B cell (primary cell): ENCODE data around the gene ZFP36L1. TPM values are rescaled to one million over a fixed set of nuclear protein-coding genes. Genes with fewer than 3 reads are reported as not detected.
A peak's percentile ranks its signal among the peaks of the same experiment; 100 is the strongest.

Experiments used
- ATAC-seq: fragments of 200-7000 bp; cut with Tn5 transposase; one replicate; pipeline ENCODE4 v1.10.0; 2021; ENCODE audit warnings: low read depth, mild to moderate bottlenecking, moderate number of reproducible peaks, moderate library complexity
- CTCF ChIA-PET: fragments of 350-600 bp; sonication (Branson Sonifier 250); formaldehyde crosslinking; loops from one replicate; lab custom pipeline; 2021; ENCODE audit warnings: antibody characterized with exemption, inconsistent platforms; lab: Charles Lee
- POLR2A ChIA-PET: fragments of 350-600 bp; sonication (Branson Sonifier 250); formaldehyde crosslinking; loops from one replicate; lab custom pipeline; 2021; ENCODE audit warnings: antibody characterized with exemption; lab: Charles Lee
- DNase-seq: peaks from one replicate; pipeline ENCODE4 v3.0.0; 2013
- H2AFZ ChIP-seq: 2 replicates; pipeline ENCODE4 v1.6.1; 2012; ENCODE audit warnings: mild to moderate bottlenecking, low read depth, low read length; ENCODE audit not compliant: insufficient read depth, poor library complexity, severe bottlenecking
- H3K27ac ChIP-seq, 2 donors: 1 replicate in 1 of 2; 2 replicates in 1 of 2; pipeline ENCODE4 v1.5.1; 2012 to 2013; ENCODE audit warnings: low read length in 2 of 2, mild to moderate bottlenecking in 2 of 2, moderate library complexity in 1 of 2
- H3K27me3 ChIP-seq, 4 experiments: fragments of 200-600 bp in 1 of 4; sonication (generic) in 1 of 4; replicated peaks in 1 of 4; 1 replicate in 2 of 4; 2 replicates in 2 of 4; pipeline versions ENCODE4 v1.6.1 to v1.7.0; 2013 to 2016; ENCODE audit warnings: low read length in 3 of 4, mild to moderate bottlenecking in 2 of 4, mixed read lengths in 1 of 4, moderate library complexity in 1 of 4; ENCODE audit not compliant: insufficient read depth in 4 of 4, control insufficient read depth in 3 of 4; ENCODE audit errors: control extremely low read depth in 1 of 4
- H3K36me3 ChIP-seq, 2 experiments: replicated peaks in 1 of 2; 1 replicate in 1 of 2; 2 replicates in 1 of 2; pipeline versions ENCODE4 v1.6.1 to v1.7.1; 2013; ENCODE audit warnings: low read length in 1 of 2; ENCODE audit not compliant: insufficient read depth in 2 of 2, control insufficient read depth in 1 of 2; ENCODE audit errors: control extremely low read depth in 1 of 2, extremely low read depth in 1 of 2
- H3K4me1 ChIP-seq, 2 donors: fragments of 200-600 bp in 1 of 2; sonication (generic) in 1 of 2; 1 replicate in 1 of 2; 2 replicates in 1 of 2; pipeline versions ENCODE4 v1.5.1 to v1.6.1; 2013 to 2017; ENCODE audit warnings: low read length in 2 of 2; ENCODE audit not compliant: control insufficient read depth in 2 of 2, insufficient read depth in 2 of 2
- H3K4me2 ChIP-seq: replicated peaks from 2 replicates; pipeline ENCODE3; 2012; ENCODE audit warnings: mild to moderate bottlenecking, low read depth, low read length; ENCODE audit not compliant: poor library complexity, severe bottlenecking
- H3K4me3 ChIP-seq, 5 experiments: fragments of 200-600 bp in 1 of 5; sonication (generic) in 1 of 5; 1 replicate in 3 of 5; 2 replicates in 2 of 5; pipeline versions ENCODE4 v1.5.1 to v1.7.0; 2011 to 2016; ENCODE audit warnings: low read length in 4 of 5, mild to moderate bottlenecking in 4 of 5, low read depth in 2 of 5, control low read depth in 1 of 5, moderate library complexity in 1 of 5; ENCODE audit not compliant: insufficient read depth in 1 of 5; ENCODE audit errors: control extremely low read depth in 1 of 5, extremely low read depth in 1 of 5
- H3K79me2 ChIP-seq: fragments of 200-600 bp; sonication (generic); one replicate; pipeline ENCODE4 v1.6.0; 2016; ENCODE audit warnings: low read length; ENCODE audit not compliant: control insufficient read depth, insufficient read depth
- H3K9ac ChIP-seq: fragments of 200-600 bp; sonication (generic); 2 replicates; pipeline ENCODE4 v1.6.1; 2017; ENCODE audit warnings: mild to moderate bottlenecking, low read length, moderate library complexity
- H3K9me3 ChIP-seq, 3 donors: one replicate each; pipeline versions ENCODE4 v1.6.1 to v1.7.1; 2013; ENCODE audit warnings: low read length in 2 of 3; ENCODE audit not compliant: control insufficient read depth in 2 of 3, insufficient read depth in 1 of 3; ENCODE audit errors: control extremely low read depth in 1 of 3
- H4K20me1 ChIP-seq: 2 replicates; pipeline ENCODE4 v1.6.0; 2012; ENCODE audit warnings: mild to moderate bottlenecking, low read length; ENCODE audit not compliant: insufficient read depth, control insufficient read depth, poor library complexity, severe bottlenecking
- H3K27ac Mint-ChIP-seq: one replicate; pipeline ENCODE4 v1.8.0; 2021; ENCODE audit warnings: mixed read lengths
- H3K27me3 Mint-ChIP-seq: one replicate; pipeline ENCODE4 v1.8.0; 2021; ENCODE audit warnings: mixed read lengths
- H3K4me1 Mint-ChIP-seq: one replicate; pipeline ENCODE4 v1.8.0; 2021; ENCODE audit warnings: mixed read lengths
- H3K4me3 Mint-ChIP-seq: one replicate; pipeline ENCODE4 v1.8.0; 2021; ENCODE audit warnings: mixed read lengths
- H3K9me3 Mint-ChIP-seq: one replicate; pipeline ENCODE4 v1.8.0; 2022; ENCODE audit warnings: mixed read lengths; ENCODE audit not compliant: insufficient read depth
- CTCF ChIP-seq: fragments of 200-600 bp; IDR thresholded peaks from one replicate; pipeline ENCODE4 v1.8.0; 2022; ENCODE audit warnings: antibody characterized with exemption, mild to moderate bottlenecking
- EZH2 ChIP-seq: IDR thresholded peaks from 2 replicates; pipeline ENCODE4 v1.6.1; 2012; ENCODE audit warnings: borderline replicate concordance, low read depth, mild to moderate bottlenecking, moderate library complexity, low read length; ENCODE audit not compliant: insufficient read depth, poor library complexity, severe bottlenecking
- WGBS: methylation state at CpG from one replicate; pipeline ENCODE4 v1.1.5; 2013; ENCODE audit warnings: missing lambda C conversion rate; ENCODE audit not compliant: insufficient coverage; 5-methylcytosine and 5-hydroxymethylcytosine counted together
- intact Hi-C: fragments of 100-400 bp; cut with micrococcal nuclease; formaldehyde crosslinking; loops from one replicate; pipeline ENCODE4 v1.10.0; 2022
- polyA plus RNA-seq: library from polyadenylated mRNA; depleted of rRNA; stranded (reverse); fragments of >200 nt; gene quantifications from 2 replicates; pipeline ENCODE4 v1.2.3, GENCODE V29; 2012
- total RNA-seq, 2 donors: library from RNA; stranded (reverse); fragments of 120-200 nt in 1 of 2; gene quantifications; 1 replicate in 1 of 2; 2 replicates in 1 of 2; pipeline versions ENCODE4 v1.2.3 to v1.2.4, GENCODE V29; 2013 to 2022

ZFP36L1 gene
- total and polyA plus RNA-seq, 2 donors (not counting 1 experiment from before 2014, with no cell fraction given) = 572 to 983 TPM

GRCh38 chr14:68744613-68745012 lies 48.3 kb downstream of the ZFP36L1 start:
- TF ChIP-seq CTCF (no peak), EZH2 (no peak)
- Mint-ChIP-seq H3K27ac (no peak overlapping the region), H3K9me3 (no peaks in the 10 kb centered on the region), H3K4me1 (peaks cover 38% of the 10 kb centered on the region), H3K4me3 (no peak overlapping the region), H3K27me3 (no peaks in the 10 kb centered on the region)
- DNase-seq (no peak), ATAC-seq (no peak)
- no peaks in the 10 kb centered on the region for H4K20me1 ChIP-seq
- no peak overlapping the region for H3K27ac ChIP-seq
- ChIA-PET POLR2A (no interaction called here), CTCF (interaction anchor here (0.6 kb wide), 1 partner anchor 45 kb away, joined by 4 read pairs; no protein-coding TSS in a partner anchor)
- peaks cover 0 to 5% (median 3%) of the 10 kb centered on the region in 3 donors for H3K9me3 ChIP-seq
- H3K4me2 ChIP-seq = no peak overlapping the region
- peaks cover 34 to 39% of the 10 kb centered on the region in 2 donors for H3K4me1 ChIP-seq
- H3K36me3 ChIP-seq = no peaks in the 10 kb centered on the region
- H3K79me2 ChIP-seq = no peaks in the 10 kb centered on the region
- intact Hi-C loops = loop anchor here (5.0 kb wide), 1 partner anchor 337 kb away; no protein-coding TSS in a partner anchor
- no peaks in the 10 kb centered on the region for H3K27me3 ChIP-seq
- 87% methylated on average over 12 of the region's 12 CpGs for WGBS
- H3K4me3 ChIP-seq = no peak overlapping the region
- no peak overlapping the region for H2AFZ ChIP-seq
- H3K9ac ChIP-seq = no peak overlapping the region

- intact Hi-C loops = loop anchor here (1.0 to 5.0 kb wide), 5 partner anchors 8 to 335 kb away; no protein-coding TSS in a partner anchor
- CTCF ChIA-PET = interaction anchor here (0.6 to 0.7 kb wide), 2 partner anchors 9 to 308 kb away, joined by 3 read pairs; no protein-coding TSS in a partner anchor
- ATAC-seq = peak; percentile 92
Observed at GRCh38 chr14:68741839-68742470, 50.9 kb downstream of the ZFP36L1 start.

More at GRCh38 chr14:68741839-68742470, 50.9 kb downstream of the ZFP36L1 start:
- H3K4me3 ChIP-seq = no peak overlapping the region
- peaks cover 0 to 3% (median 0%) of the 10 kb centered on the region in 3 donors for H3K9me3 ChIP-seq
- H4K20me1 ChIP-seq = no peaks in the 10 kb centered on the region
- H2AFZ ChIP-seq = no peak overlapping the region
- TF ChIP-seq CTCF (no peak), EZH2 (no peak)
- H3K4me2 ChIP-seq = peak overlapping the region; percentile 33
- peak overlapping the region; percentile 56 for H3K4me3 Mint-ChIP-seq
- 78% methylated on average over 2 of the region's 6 CpGs for WGBS
- no peak overlapping the region for H3K9ac ChIP-seq
- H3K27ac Mint-ChIP-seq = peak overlapping the region; percentile 88
- POLR2A ChIA-PET = interaction anchor here (0.5 to 0.7 kb wide), 3 partner anchors 43 to 145 kb away, joined by 3 to 5 read pairs (median 4); partner anchors contain the start of gene ZFP36L1
- no peaks in the 10 kb centered on the region for H3K27me3 ChIP-seq
- peaks cover 34 to 52% of the 10 kb centered on the region in 2 donors for H3K4me1 ChIP-seq
- no peaks in the 10 kb centered on the region for H3K36me3 ChIP-seq
- DNase-seq = peak; percentile 92
- no peaks in the 10 kb centered on the region for H3K27me3 Mint-ChIP-seq
- peaks cover 55% of the 10 kb centered on the region for H3K4me1 Mint-ChIP-seq
- peaks cover 12% of the 10 kb centered on the region for H3K79me2 ChIP-seq
- H3K9me3 Mint-ChIP-seq = no peaks in the 10 kb centered on the region
- H3K27ac ChIP-seq = peak overlapping the region; percentile 42 to 44
